HG03521 (cell line): ENCODE measurements around the gene RRAD.

Source experiments
- ATAC-seq: cut with Tn5 transposase; IDR thresholded peaks from one replicate; pipeline ENCODE4 v1.9.1; 2021; ENCODE audit warnings: mild to moderate bottlenecking, moderate library complexity; ENCODE audit not compliant: unreplicated experiment

Gene RRAD

GRCh38 chr16:66918355-66918754, 7.0 kb downstream of the RRAD start:
- ATAC-seq = no peak

GRCh38 chr16:66917741-66918140, 7.6 kb downstream of the RRAD start:
- no peak for ATAC-seq

GRCh38 chr16:66916518-66916917, 8.8 kb downstream of the RRAD start:
- no peak for ATAC-seq

- no peak for ATAC-seq
Observed at GRCh38 chr16:66915041-66915440, 10.3 kb downstream of the RRAD start.

- no peak for ATAC-seq
Observed at GRCh38 chr16:66914541-66914940, 10.8 kb downstream of the RRAD start.

- no peak for ATAC-seq
Observed at GRCh38 chr16:66913711-66914110, 11.6 kb downstream of the RRAD start.

GRCh38 chr16:66913081-66913480, 12.3 kb downstream of the RRAD start:
- ATAC-seq = no peak

- no peak for ATAC-seq
Observed at GRCh38 chr16:66911801-66912200, 13.5 kb downstream of the RRAD start.

GRCh38 chr16:66911112-66911511, 14.2 kb downstream of the RRAD start:
- ATAC-seq = no peak

GRCh38 chr16:66910175-66910940, 15.0 kb downstream of the RRAD start:
- ATAC-seq = no peak

GRCh38 chr16:66908762-66909559, 16.4 kb downstream of the RRAD start:
- no peak for ATAC-seq

GRCh38 chr16:66908116-66908515, 17.2 kb downstream of the RRAD start:
- ATAC-seq = no peak

GRCh38 chr16:66906916-66907836, 18.2 kb downstream of the RRAD start:
- ATAC-seq = no peak

GRCh38 chr16:66905633-66906539, 19.4 kb downstream of the RRAD start:
- no peak for ATAC-seq

- ATAC-seq = no peak
Observed at GRCh38 chr16:66904846-66905632, 20.3 kb downstream of the RRAD start.

- no peak for ATAC-seq
Observed at GRCh38 chr16:66904428-66904845, 20.9 kb downstream of the RRAD start.

- ATAC-seq = no peak
Observed at GRCh38 chr16:66903544-66904427, 21.5 kb downstream of the RRAD start.
